Measurements from ENCODE around the gene POLK. TPM values are rescaled to one million over a fixed set of nuclear protein-coding genes. Genes with fewer than 3 reads are reported as not detected.

The POLK gene
- total and polyA plus RNA-seq, 2 donors (not counting 3 experiments of a cell fraction or from before 2014, with no cell fraction given), result 5.1 to 27.3 TPM

- Histone ChIP-seq H3K27me3 (ENCODE audit: control insufficient read depth in 2 of 2, insufficient read depth in 2 of 2, low read length in 2 of 2) (no peaks in the 10 kb centered on the region), H3K9ac (replicated peaks; ENCODE audit: extremely low read depth, insufficient read depth, low read length) (no peak overlapping the region), H3K9me3 (replicated peaks; ENCODE audit: control insufficient read depth, insufficient read depth, low read length) (no peaks in the 10 kb centered on the region), H3K9me1 (replicated peaks; ENCODE audit: control insufficient read depth, extremely low read depth, insufficient read depth, low read length) (no peaks in the 10 kb centered on the region), H3K4me2 (ENCODE audit: insufficient read depth, low read length) (no peak overlapping the region), H3K36me3 (ENCODE audit: control insufficient read depth in 2 of 2, extremely low read depth in 1 of 2, insufficient read depth in 2 of 2, low read length in 2 of 2) (no peaks in the 10 kb centered on the region), H4K20me1 (replicated peaks; ENCODE audit: control insufficient read depth, extremely low read depth, insufficient read depth, low read length) (no peaks in the 10 kb centered on the region), H3K79me2 (ENCODE audit: control insufficient read depth, insufficient read depth, low read length) (no peaks in the 10 kb centered on the region), H3K27ac (ENCODE audit: insufficient read depth, low read depth, low read length) (no peak overlapping the region), H3K4me3 (replicated peaks in 1 of 3; ENCODE audit: insufficient read depth in 1 of 3, low read depth in 1 of 3, low read length in 3 of 3) (no peak overlapping the region), H2AFZ (ENCODE audit: low read depth, low read length) (no peak overlapping the region), H3K4me1 (ENCODE audit: control insufficient read depth, extremely low read depth, insufficient read depth, low read length) (peaks cover 2% of the 10 kb centered on the region)
- BruUV-seq (replicated peaks), result no TSS peak
- TF ChIP-seq POLR2A (IDR thresholded peaks at IDR 0.05; ENCODE audit: low read depth, low read length), result no peak
- TF ChIP-seq JUN (IDR thresholded peaks at IDR 0.05; ENCODE audit: borderline replicate concordance, insufficient read depth, insufficient read length, low read depth), result no peak
- no peak for TF ChIP-seq FOS (IDR thresholded peaks at IDR 0.05; ENCODE audit: borderline replicate concordance, insufficient read depth, low read length)
- no peak for TF ChIP-seq POLR2AphosphoS5 (IDR thresholded peaks at IDR 0.05; ENCODE audit: insufficient read depth, low read depth, low read length)
- no peak for TF ChIP-seq CTCF (IDR thresholded peaks at IDR 0.05; ENCODE audit: extremely low read depth in 1 of 2, insufficient read depth in 1 of 2, low read depth in 1 of 2, low read length in 2 of 2)
- no peak for TF ChIP-seq GATA2 (IDR thresholded peaks at IDR 0.05; ENCODE audit: insufficient read depth, insufficient read length, low read depth, low read length)
- no peak for TF ChIP-seq MAX (IDR thresholded peaks at IDR 0.05; ENCODE audit: insufficient read depth, insufficient read length)
- no peak for TF ChIP-seq EZH2 (IDR thresholded peaks at IDR 0.05; ENCODE audit: borderline replicate concordance, low read depth, low read length, severe bottlenecking)
- no peak for TF ChIP-seq MYC (IDR thresholded peaks at IDR 0.05; ENCODE audit: low read depth, low read length)
- intact Hi-C loops (cut with micrococcal nuclease), result no loop called here
- FAIRE-seq (no peak), DNase-seq (ENCODE audit: low read depth, low spot score) (no peak)
- dilution Hi-C loops (cut with MboI; ENCODE audit: extremely low pct_ligation_motif_present, low sequenced_read_pairs), result no loop called here
- ChIA-PET POLR2A (no interaction called here), CTCF (interaction anchor here (1.2 to 1.8 kb wide), 2 partner anchors 31 to 38 kb away, joined by 3 read pairs; no protein-coding TSS in a partner anchor)
Observed at GRCh38 chr5:75626959-75627358, 115.3 kb downstream of the POLK start.

All from endothelial cell of umbilical vein (primary cell).